Vagina (tissue), 2 donors: Measurements from ENCODE around the gene ENO1.

Experiments
- CTCF ChIP-seq, 3 experiments: fragments of 450-650 bp in 2 of 3; fragments of 200-600 bp in 1 of 3; sonication (generic) in 1 of 3; IDR thresholded peaks; one replicate each; pipeline ENCODE4 v1.5.1; 2017 to 2019; ENCODE audit warnings: antibody characterized with exemption in 3 of 3, mild to moderate bottlenecking in 2 of 3, moderate library complexity in 2 of 3
- POLR2A ChIP-seq, 2 donors: fragments of 450-650 bp; IDR thresholded peaks; one replicate each; pipeline ENCODE4 v1.6.1; 2017; ENCODE audit warnings: antibody characterized with exemption in 2 of 2, mild to moderate bottlenecking in 2 of 2, moderate library complexity in 2 of 2

DNA sequence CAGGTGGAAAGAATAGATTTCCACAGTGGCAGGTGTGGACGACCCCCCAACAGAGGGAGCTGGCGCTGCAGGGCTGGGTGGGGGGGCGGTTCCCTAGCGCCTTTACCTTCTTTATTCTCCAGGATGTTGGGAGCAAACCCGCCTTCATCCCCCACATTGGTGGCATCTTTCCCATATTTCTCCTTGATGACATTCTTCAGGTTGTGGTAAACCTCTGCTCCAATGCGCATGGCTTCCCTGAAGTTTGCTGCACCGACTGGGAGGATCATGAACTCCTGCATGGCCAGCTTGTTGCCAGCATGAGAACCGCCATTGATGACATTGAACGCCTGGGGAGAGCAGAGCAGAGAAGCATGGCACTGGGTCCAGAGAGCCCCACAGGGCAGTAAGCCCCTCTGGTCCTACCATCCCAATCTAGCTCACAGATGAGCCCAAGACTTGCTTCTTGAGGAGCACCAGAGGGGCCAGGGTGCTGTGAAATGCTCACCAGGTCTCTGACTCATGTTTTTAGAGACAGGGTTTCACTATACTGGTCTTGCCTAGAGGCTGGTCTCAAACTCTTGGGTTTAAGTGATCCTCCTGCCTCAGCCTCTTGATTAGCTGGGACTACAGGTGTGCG lies 12.2 kb downstream of the ENO1 start:
- TF ChIP-seq POLR2A (IDR thresholded peaks at IDR 0.05) (no peak), CTCF (IDR thresholded peaks at IDR 0.05) (no peak)
